ENCODE measurements around the gene CHSY1.

GRCh38 chr15:101185770-101186169 lies 66.1 kb downstream of the CHSY1 start:
- no peak for TF ChIP-seq BRCA1 (CRISPR knock-in tag; IDR thresholded peaks at IDR 0.05)
- TF ChIP-seq ZFP1 (CRISPR knock-in tag; IDR thresholded peaks at IDR 0.05) = no peak
- no peak for TF ChIP-seq MEIS1 (CRISPR knock-in tag; IDR thresholded peaks at IDR 0.05; ENCODE audit: borderline replicate concordance)
- TF ChIP-seq ZBTB33 (CRISPR knock-in tag; IDR thresholded peaks at IDR 0.05) = no peak
- TF ChIP-seq HNRNPL (IDR thresholded peaks at IDR 0.05; ENCODE audit: low read depth, low read length) = no peak
- no peak for TF ChIP-seq ZSCAN21 (CRISPR knock-in tag; IDR thresholded peaks at IDR 0.05; ENCODE audit: borderline replicate concordance)
- TF ChIP-seq CTCF (CRISPR knock-in tag; IDR thresholded peaks at IDR 0.05) = no peak
- TF ChIP-seq ARNT (IDR thresholded peaks at IDR 0.05) = no peak
- TF ChIP-seq TAF15 (IDR thresholded peaks at IDR 0.05; ENCODE audit: low read depth, low read length, poor library complexity, severe bottlenecking) = no peak
- no peak for TF ChIP-seq ATF3 (CRISPR knock-in tag; IDR thresholded peaks at IDR 0.05)
- TF ChIP-seq EP300 (IDR thresholded peaks at IDR 0.05; ENCODE audit: low read depth in 2 of 2, low read length in 2 of 2) = no peak
- TF ChIP-seq EP300 (CRISPR knock-in tag; IDR thresholded peaks at IDR 0.05; ENCODE audit: borderline replicate concordance) = no peak
- TF ChIP-seq PCBP2 (optimal IDR thresholded peaks at IDR 0.05; ENCODE audit: low read depth, low read length, poor library complexity, severe bottlenecking) = no peak

All from HepG2 (cell line).